ENCODE data around the gene YBX1.

DNA sequence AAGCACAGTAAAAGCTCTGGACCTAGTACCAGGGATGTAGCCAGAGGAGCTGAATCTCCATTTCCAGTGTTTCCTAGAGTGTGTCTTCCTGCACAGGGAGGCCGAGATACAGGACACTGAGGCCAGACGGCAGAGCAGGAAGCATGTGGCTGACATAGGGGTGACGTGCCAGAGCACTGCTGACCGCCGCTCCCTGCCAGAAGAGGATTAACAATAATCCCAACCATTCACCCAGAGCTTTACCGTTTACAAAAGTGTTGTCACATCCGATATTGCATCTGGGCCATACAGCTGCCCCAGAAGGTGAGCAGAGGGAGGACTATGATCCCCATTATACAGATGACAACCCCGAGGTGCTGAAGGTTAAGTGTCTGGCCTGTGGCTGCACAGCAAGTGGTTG, 63.6 kb downstream of the YBX1 start:
- TF ChIP-seq POLR2AphosphoS5 (IDR thresholded peaks at IDR 0.05; ENCODE audit: low read depth), result 0 out of 2 replicates have a peak, but pooled peaks have one; percentile 25
- TF ChIP-seq, protein P1, sequence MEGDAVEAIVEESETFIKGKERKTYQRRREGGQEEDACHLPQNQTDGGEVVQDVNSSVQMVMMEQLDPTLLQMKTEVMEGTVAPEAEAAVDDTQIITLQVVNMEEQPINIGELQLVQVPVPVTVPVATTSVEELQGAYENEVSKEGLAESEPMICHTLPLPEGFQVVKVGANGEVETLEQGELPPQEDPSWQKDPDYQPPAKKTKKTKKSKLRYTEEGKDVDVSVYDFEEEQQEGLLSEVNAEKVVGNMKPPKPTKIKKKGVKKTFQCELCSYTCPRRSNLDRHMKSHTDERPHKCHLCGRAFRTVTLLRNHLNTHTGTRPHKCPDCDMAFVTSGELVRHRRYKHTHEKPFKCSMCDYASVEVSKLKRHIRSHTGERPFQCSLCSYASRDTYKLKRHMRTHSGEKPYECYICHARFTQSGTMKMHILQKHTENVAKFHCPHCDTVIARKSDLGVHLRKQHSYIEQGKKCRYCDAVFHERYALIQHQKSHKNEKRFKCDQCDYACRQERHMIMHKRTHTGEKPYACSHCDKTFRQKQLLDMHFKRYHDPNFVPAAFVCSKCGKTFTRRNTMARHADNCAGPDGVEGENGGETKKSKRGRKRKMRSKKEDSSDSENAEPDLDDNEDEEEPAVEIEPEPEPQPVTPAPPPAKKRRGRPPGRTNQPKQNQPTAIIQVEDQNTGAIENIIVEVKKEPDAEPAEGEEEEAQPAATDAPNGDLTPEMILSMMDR (IDR thresholded peaks at IDR 0.05; ENCODE audit: insufficient read depth, low read length), result no peak

Data from HL-60 (cell line).